Glutamatergic neuron (in vitro differentiated cells): ENCODE measurements around the gene SRBD1. TPM values are rescaled to one million over a fixed set of nuclear protein-coding genes. Genes with fewer than 3 reads are reported as not detected.

Experiments
- DNase-seq: peaks from one replicate; pipeline ENCODE4 v3.0.0; 2022
- H3K27ac Mint-ChIP-seq: one replicate; pipeline ENCODE4 v1.8.0; 2020; ENCODE audit warnings: mild to moderate bottlenecking, mixed read lengths, inconsistent platforms; ENCODE audit not compliant: unreplicated experiment
- H3K27me3 Mint-ChIP-seq: one replicate; pipeline ENCODE4 v1.8.0; 2020; ENCODE audit warnings: mild to moderate bottlenecking, moderate library complexity, mixed read lengths, inconsistent platforms; ENCODE audit not compliant: unreplicated experiment
- H3K36me3 Mint-ChIP-seq: one replicate; pipeline ENCODE4 v1.8.0; 2020; ENCODE audit warnings: mild to moderate bottlenecking, mixed read lengths, inconsistent platforms; ENCODE audit not compliant: unreplicated experiment
- H3K4me1 Mint-ChIP-seq: one replicate; pipeline ENCODE4 v1.8.0; 2020; ENCODE audit warnings: mild to moderate bottlenecking, low read depth, mixed read lengths, inconsistent platforms; ENCODE audit not compliant: unreplicated experiment
- H3K4me3 Mint-ChIP-seq: one replicate; pipeline ENCODE4 v1.8.0; 2020; ENCODE audit warnings: mild to moderate bottlenecking, mixed read lengths, inconsistent platforms; ENCODE audit not compliant: unreplicated experiment
- H3K9me3 Mint-ChIP-seq: one replicate; pipeline ENCODE4 v1.8.0; 2020; ENCODE audit warnings: mild to moderate bottlenecking, moderate library complexity, mixed read lengths, inconsistent platforms; ENCODE audit not compliant: unreplicated experiment
- total RNA-seq: library from RNA; stranded (reverse); fragmentation: NEBNext Ultra II Directional; extraction: Animal tissue kit (Norgen Biotek cat#: 25700); gene quantifications from one replicate; pipeline ENCODE4 v1.2.1, GENCODE V29; 2021; ENCODE audit not compliant: unreplicated experiment
- TF ChIP-seq, protein P1 (sequence below): fragments of 200-600 bp; sonication (generic); IDR thresholded peaks from one replicate; pipeline ENCODE4 v1.5.0; 2021; ENCODE audit not compliant: partially characterized antibody, unreplicated experiment

SRBD1 gene
- total RNA-seq, 1 donor from 2014 or later = 16.1 TPM

- Mint-ChIP-seq H3K27ac (no peak overlapping the region), H3K4me3 (no peak overlapping the region), H3K4me1 (no peaks in the 10 kb centered on the region), H3K9me3 (peaks cover 1% of the 10 kb centered on the region), H3K27me3 (no peaks in the 10 kb centered on the region), H3K36me3 (no peaks in the 10 kb centered on the region)
- DNase-seq = no peak
- TF ChIP-seq, protein P1, sequence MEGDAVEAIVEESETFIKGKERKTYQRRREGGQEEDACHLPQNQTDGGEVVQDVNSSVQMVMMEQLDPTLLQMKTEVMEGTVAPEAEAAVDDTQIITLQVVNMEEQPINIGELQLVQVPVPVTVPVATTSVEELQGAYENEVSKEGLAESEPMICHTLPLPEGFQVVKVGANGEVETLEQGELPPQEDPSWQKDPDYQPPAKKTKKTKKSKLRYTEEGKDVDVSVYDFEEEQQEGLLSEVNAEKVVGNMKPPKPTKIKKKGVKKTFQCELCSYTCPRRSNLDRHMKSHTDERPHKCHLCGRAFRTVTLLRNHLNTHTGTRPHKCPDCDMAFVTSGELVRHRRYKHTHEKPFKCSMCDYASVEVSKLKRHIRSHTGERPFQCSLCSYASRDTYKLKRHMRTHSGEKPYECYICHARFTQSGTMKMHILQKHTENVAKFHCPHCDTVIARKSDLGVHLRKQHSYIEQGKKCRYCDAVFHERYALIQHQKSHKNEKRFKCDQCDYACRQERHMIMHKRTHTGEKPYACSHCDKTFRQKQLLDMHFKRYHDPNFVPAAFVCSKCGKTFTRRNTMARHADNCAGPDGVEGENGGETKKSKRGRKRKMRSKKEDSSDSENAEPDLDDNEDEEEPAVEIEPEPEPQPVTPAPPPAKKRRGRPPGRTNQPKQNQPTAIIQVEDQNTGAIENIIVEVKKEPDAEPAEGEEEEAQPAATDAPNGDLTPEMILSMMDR = no peak
Observed at GRCh38 chr2:45559436-45559835, 51.6 kb downstream of the SRBD1 start.

DNA sequence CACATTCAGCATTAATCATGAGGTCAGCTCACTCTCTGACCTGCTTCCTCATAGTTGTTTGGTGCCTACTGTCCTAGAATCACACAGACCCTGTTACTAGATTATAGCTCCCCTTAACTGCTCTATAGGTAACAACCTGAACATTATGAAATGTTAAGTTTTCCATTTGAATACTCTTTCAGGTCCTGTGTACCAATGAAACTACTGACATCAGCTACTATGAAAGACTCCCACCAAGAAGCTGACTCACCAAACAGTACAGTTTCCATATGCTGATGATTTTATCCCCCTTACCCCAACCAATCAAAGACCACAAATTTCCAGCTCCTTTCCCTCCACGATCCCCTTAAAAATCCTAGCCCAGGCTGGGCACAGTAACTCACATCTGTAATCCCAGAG, 56.3 kb downstream of the SRBD1 start:
- Mint-ChIP-seq H3K36me3 (no peaks in the 10 kb centered on the region), H3K27ac (no peak overlapping the region)

GRCh38 chr2:45554073-45554741, 56.9 kb downstream of the SRBD1 start:
- Mint-ChIP-seq H3K4me1 (no peaks in the 10 kb centered on the region), H3K27ac (no peak overlapping the region), H3K4me3 (no peak overlapping the region), H3K36me3 (no peaks in the 10 kb centered on the region), H3K9me3 (peaks cover 1% of the 10 kb centered on the region), H3K27me3 (no peaks in the 10 kb centered on the region)
- TF ChIP-seq, protein P1 = no peak
- no peak for DNase-seq

More for the DNA sequence above, 56.3 kb downstream of the SRBD1 start:
- TF ChIP-seq, protein P1 = no peak
- H3K4me1 Mint-ChIP-seq = no peaks in the 10 kb centered on the region
- H3K4me3 Mint-ChIP-seq = no peak overlapping the region
- no peaks in the 10 kb centered on the region for H3K27me3 Mint-ChIP-seq
- DNase-seq = no peak
- H3K9me3 Mint-ChIP-seq = peaks cover 1% of the 10 kb centered on the region

DNA sequence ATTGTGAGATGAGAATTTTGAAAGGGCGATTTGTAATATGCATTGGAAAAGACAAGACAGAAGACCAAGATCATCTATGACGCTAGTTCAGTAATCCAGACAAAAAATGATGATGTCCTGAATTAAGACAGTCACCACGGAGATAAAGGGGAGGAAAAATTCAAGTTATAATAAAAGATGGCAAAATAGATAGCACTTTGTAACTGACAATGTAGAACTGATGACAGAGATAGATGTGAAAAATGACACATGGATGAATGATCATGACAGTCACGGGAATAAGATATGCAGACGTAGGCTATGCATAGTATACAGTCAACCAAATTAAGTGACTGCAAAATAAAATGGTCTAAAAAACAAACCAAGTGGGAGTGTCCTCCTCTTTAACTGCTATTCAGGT, 59.2 kb downstream of the SRBD1 start:
- TF ChIP-seq, protein P1 = no peak
- Mint-ChIP-seq H3K27me3 (no peaks in the 10 kb centered on the region), H3K36me3 (no peaks in the 10 kb centered on the region), H3K4me3 (no peak overlapping the region), H3K27ac (no peak overlapping the region), H3K9me3 (no peaks in the 10 kb centered on the region), H3K4me1 (no peaks in the 10 kb centered on the region)
- no peak for DNase-seq

- H3K36me3 Mint-ChIP-seq = peaks cover 5% of the 10 kb centered on the region
- no peaks in the 10 kb centered on the region for H3K4me1 Mint-ChIP-seq
- H3K4me3 Mint-ChIP-seq = no peak overlapping the region
- H3K27ac Mint-ChIP-seq = no peak overlapping the region
- no peaks in the 10 kb centered on the region for H3K9me3 Mint-ChIP-seq
- no peaks in the 10 kb centered on the region for H3K27me3 Mint-ChIP-seq
- TF ChIP-seq, protein P1 = no peak
- DNase-seq = no peak
Observed at GRCh38 chr2:45545943-45546342, 65.1 kb downstream of the SRBD1 start.
